K562 (cell line): Measurements from ENCODE around the gene AP1M1. TPM values are rescaled to one million over a fixed set of nuclear protein-coding genes. Genes with fewer than 3 reads are reported as not detected.

Source experiments
- ATAC-seq: fragments of 200-7000 bp; cut with Tn5 transposase; 3 replicates; pipeline ENCODE4 v1.9.1; 2020; ENCODE audit warnings: moderate library complexity
- BruUV-seq: library from RNA; stranded (reverse); fragments of 400-500 nt; replicated peaks from 2 replicates; lab custom pipeline; 2021; lab: Mats Ljungman, UMichigan
- CTCF ChIA-PET: fragments of 300-600 bp; formaldehyde crosslinking; extraction: SDS; loops from one replicate; lab custom pipeline; 2021; ENCODE audit warnings: low intra/inter-chr PET ratio; lab: Yijun Ruan, JAX
- POLR2A ChIA-PET: fragments of 300-600, 350-650 bp; sonication (Branson Sonifier 250); formaldehyde crosslinking; extraction: SDS; loops from one replicate; lab custom pipeline; 2021; ENCODE audit warnings: antibody characterized with exemption, inconsistent platforms; lab: Yijun Ruan, JAX
- DNase-seq, 4 experiments: peaks; one replicate each; pipeline versions ENCODE4 v3.0.0 to v3.0.0-alpha.2; 2011 to 2018; ENCODE audit warnings: low spot score in 3 of 4, mixed read lengths in 3 of 4; ENCODE audit errors: extremely low read depth in 1 of 4
- FAIRE-seq: peaks from 2 replicates; lab custom pipeline; 2011; peaks lifted over from hg19 to GRCh38; lab: Jason Lieb, UNC
- H2AFZ ChIP-seq: 2 replicates; pipeline ENCODE4 v1.6.0; 2011; ENCODE audit warnings: low read depth, low read length, control low read depth, inconsistent platforms
- H3K27ac ChIP-seq: fragments of 200-600 bp; 3 replicates; pipeline ENCODE4 v1.8.0; 2011; ENCODE audit warnings: low read depth, mild to moderate bottlenecking, control low read depth, inconsistent platforms, low read length, moderate library complexity, mixed read lengths; ENCODE audit errors: extremely low read depth
- H3K27me3 ChIP-seq, 2 experiments: fragments of 300-600 bp in 1 of 2; 2 replicates in 1 of 2; 3 replicates in 1 of 2; pipeline versions ENCODE4 v1.6.0 to v1.8.0; 2011; ENCODE audit warnings: inconsistent platforms in 2 of 2, low read length in 2 of 2, mild to moderate bottlenecking in 1 of 2, mixed read lengths in 1 of 2, moderate library complexity in 1 of 2; ENCODE audit not compliant: control insufficient read depth in 2 of 2, insufficient read depth in 2 of 2
- H3K36me3 ChIP-seq: fragments of 300-600 bp; 3 replicates; pipeline ENCODE4 v1.8.0; 2011; ENCODE audit warnings: mild to moderate bottlenecking, low read length, inconsistent platforms; ENCODE audit not compliant: control insufficient read depth, insufficient read depth
- H3K4me1 ChIP-seq, 2 experiments: fragments of 200-600 bp in 1 of 2; replicated peaks in 1 of 2; 2 replicates in 1 of 2; 3 replicates in 1 of 2; pipeline versions ENCODE4 v1.5.1 to v1.8.0; 2011; ENCODE audit warnings: inconsistent platforms in 2 of 2, low read length in 2 of 2, mild to moderate bottlenecking in 1 of 2, mixed read lengths in 1 of 2, moderate library complexity in 1 of 2; ENCODE audit not compliant: control insufficient read depth in 2 of 2, insufficient read depth in 2 of 2
- H3K4me2 ChIP-seq: 2 replicates; pipeline ENCODE4 v1.6.1; 2011; ENCODE audit warnings: low read length, control low read depth, inconsistent platforms, mixed read lengths; ENCODE audit not compliant: insufficient read depth
- H3K4me3 ChIP-seq: fragments of 200-600 bp; sonication (generic), shearing (Covaris generic); 2 replicates; pipeline ENCODE4 v1.5.1; 2016; ENCODE audit warnings: control low read depth, inconsistent platforms
- H3K79me2 ChIP-seq: fragments of 200-600 bp; 3 replicates; pipeline ENCODE4 v1.8.0; 2011; ENCODE audit warnings: low read length, inconsistent platforms; ENCODE audit not compliant: control insufficient read depth, insufficient read depth
- H3K9ac ChIP-seq, 2 experiments: 2 replicates each; pipeline versions ENCODE4 v1.6.0 to v1.6.1; 2011; ENCODE audit warnings: low read depth in 2 of 2, low read length in 2 of 2, control low read depth in 1 of 2, inconsistent platforms in 1 of 2, mild to moderate bottlenecking in 1 of 2, mixed read lengths in 1 of 2; ENCODE audit not compliant: insufficient read depth in 1 of 2
- H3K9me1 ChIP-seq: one replicate; pipeline ENCODE4 v1.6.0; 2011; ENCODE audit warnings: inconsistent platforms, mild to moderate bottlenecking, low read length, moderate library complexity; ENCODE audit not compliant: control insufficient read depth, insufficient read depth
- H3K9me3 ChIP-seq: replicated peaks from 2 replicates; pipeline ENCODE4 v1.5.1; 2011; ENCODE audit warnings: low read depth, low read length, inconsistent platforms; ENCODE audit not compliant: control insufficient read depth, insufficient read depth
- H4K20me1 ChIP-seq: replicated peaks from 2 replicates; pipeline ENCODE4 v1.6.1; 2011; ENCODE audit warnings: low read length, inconsistent platforms, mixed read lengths; ENCODE audit not compliant: control insufficient read depth, insufficient read depth
- BRD9 ChIP-seq: fragments of 450-650 bp; IDR thresholded peaks from 2 replicates; pipeline ENCODE4 v1.6.1; 2018; ENCODE audit warnings: low read depth; ENCODE audit not compliant: partially characterized antibody
- CBX3 ChIP-seq, 2 experiments: IDR thresholded peaks; 1 replicate in 1 of 2; 2 replicates in 1 of 2; pipeline ENCODE4 v1.6.1; 2012; ENCODE audit warnings: inconsistent platforms in 2 of 2, low read length in 2 of 2, borderline replicate concordance in 1 of 2, control low read depth in 1 of 2
- CHD4 ChIP-seq: fragments of 200-600 bp; sonication (generic); IDR thresholded peaks from 3 replicates; pipeline ENCODE4 v1.6.1; 2012; ENCODE audit warnings: low read depth, mild to moderate bottlenecking, mixed read lengths, low read length, inconsistent platforms; ENCODE audit not compliant: insufficient read depth, insufficient replicate concordance, poor library complexity, severe bottlenecking
- FOXA3 ChIP-seq, 2 experiments: fragments of 450-650 bp in 1 of 2; sonication (generic) in 1 of 2; formaldehyde crosslinking; IDR thresholded peaks in 1 of 2; conservative IDR thresholded peaks in 1 of 2; 2 replicates each; pipeline versions ENCODE4 v1.4.0 to v1.8.0; 2020 to 2022; ENCODE audit warnings: mild to moderate bottlenecking in 2 of 2, missing genetic modification reagents in 1 of 2
- FOXP1 ChIP-seq: sonication (generic); formaldehyde crosslinking; IDR thresholded peaks from 2 replicates; pipeline ENCODE4 v1.8.0; 2022; ENCODE audit warnings: mild to moderate bottlenecking, missing genetic modification reagents
- HCFC1 ChIP-seq: IDR thresholded peaks from 2 replicates; pipeline ENCODE4 v1.6.1; 2012; ENCODE audit warnings: low read depth, low read length, improper control_type of control experiment
- KLF10 ChIP-seq: fragments of 250-450 bp; sonication (Bioruptor Pico); IDR thresholded peaks from 2 replicates; pipeline ENCODE4 v1.6.1; 2021; ENCODE audit warnings: matching md5 sums
- NFE2L1 ChIP-seq: fragments of 450-650 bp; IDR thresholded peaks from 2 replicates; pipeline ENCODE4 v1.6.1; 2016; ENCODE audit warnings: missing genetic modification characterization, low read depth, mild to moderate bottlenecking, missing compliant biosample characterization, moderate library complexity, borderline replicate concordance
- PURB ChIP-seq: sonication (generic); formaldehyde crosslinking; IDR thresholded peaks from 2 replicates; pipeline ENCODE4 v1.9.0; 2021; ENCODE audit warnings: low read depth, mild to moderate bottlenecking, missing genetic modification reagents
- SAFB2 ChIP-seq: fragments of 200-400 bp; formaldehyde crosslinking; IDR thresholded peaks from 2 replicates; pipeline ENCODE4 v1.6.1; 2018; ENCODE audit warnings: borderline replicate concordance, low read length, low read depth, moderate library complexity; ENCODE audit not compliant: severe bottlenecking
- WGBS: fragments of 100-300 bp; shearing (Covaris generic); methylation state at CpG from one replicate; pipeline ENCODE4 v1.1.6; 2016; ENCODE audit warnings: low coverage, mixed read lengths; ENCODE audit not compliant: insufficient coverage; ENCODE audit errors: missing lambda C conversion rate; 5-methylcytosine and 5-hydroxymethylcytosine counted together
- in situ Hi-C: fragments of 300-500 bp; cut with MboI; formaldehyde crosslinking; loops from 4 replicates; pipeline ENCODE4 v1.15.0; 2018; ENCODE audit warnings: inconsistent platforms, mixed read lengths
- intact Hi-C: fragments of 100-400 bp; cut with micrococcal nuclease; formaldehyde crosslinking; loops from 2 replicates; pipeline ENCODE4 v1.14.2; 2022
- polyA plus RNA-seq, 8 experiments: library from polyadenylated mRNA; depleted of rRNA in 4 of 8; stranded (reverse) in 5 of 8; unstranded in 3 of 8; fragments of >200 nt; fragmentation: Nextera tagmentation in 2 of 8; fragmentation: Illumina TruSeq in 1 of 8; extraction: Ambion mirVana in 2 of 8; extraction: Trizol in 1 of 8; gene quantifications; 2 replicates each; pipeline versions ENCODE4 v1.2.1 to v1.2.3, GENCODE V29; 2011 to 2014; ENCODE audit warnings: inconsistent platforms in 1 of 8, missing spikeins in 1 of 8
- total RNA-seq, 7 experiments: library from RNA; depleted of rRNA in 6 of 7; stranded (reverse); fragments of >200 nt in 6 of 7; fragmentation: Illumina TruSeq in 2 of 7; extraction: Trizol in 2 of 7; gene quantifications; 2 replicates each; pipeline versions ENCODE4 v1.2.1 to v1.2.3, GENCODE V29; 2011 to 2021; ENCODE audit warnings: low replicate concordance in 1 of 7
- TF ChIP-seq, protein P1 (sequence below): sonication (generic); formaldehyde crosslinking; IDR thresholded peaks from 2 replicates; pipeline ENCODE4 v1.8.0; 2022; ENCODE audit warnings: mild to moderate bottlenecking, low read depth, missing genetic modification reagents
- TF ChIP-seq, protein P2 (sequence below): fragments of 450-650 bp; IDR thresholded peaks from 2 replicates; pipeline ENCODE4 v1.7.1; 2018; ENCODE audit warnings: mild to moderate bottlenecking, low read depth; ENCODE audit not compliant: partially characterized antibody
- TF ChIP-seq, protein P3 (sequence below): fragments of 250-450 bp; sonication (Bioruptor Pico); IDR thresholded peaks from 2 replicates; pipeline ENCODE4 v1.4.0; 2020; ENCODE audit warnings: mild to moderate bottlenecking, moderate library complexity, borderline replicate concordance
- TF ChIP-seq, protein P4 (sequence below): IDR thresholded peaks from 2 replicates; pipeline ENCODE4 v1.6.1; 2011; ENCODE audit not compliant: insufficient read length; ENCODE audit errors: extremely low read depth

Gene AP1M1
- total and polyA plus RNA-seq, 9 of the 15 experiments (the other 6 are each of a cell fraction or from before 2014, with no cell fraction given) = 0.87 to 56.2 (median 29.1) TPM

DNA sequence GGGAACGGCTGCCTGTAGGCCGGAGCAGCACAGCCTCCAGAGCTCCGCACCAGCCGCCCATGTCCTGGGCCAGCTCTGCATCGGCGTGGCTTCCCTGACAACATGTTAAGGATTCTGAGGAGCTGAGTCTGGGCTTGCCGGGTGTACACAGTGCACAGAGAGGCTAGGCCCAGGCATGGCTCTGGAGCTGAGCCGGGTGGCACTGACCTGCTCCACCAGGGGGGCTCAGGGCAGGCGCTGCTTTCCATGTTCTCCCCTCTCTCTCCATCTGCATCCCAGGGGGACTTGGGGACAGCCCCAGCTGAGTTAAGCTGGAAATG is 31.6 kb downstream of the AP1M1 start:
- Histone ChIP-seq H3K9me1 (peaks cover 4% of the 10 kb centered on the region), H3K27ac (no peak overlapping the region), H3K4me3 (no peak overlapping the region), H3K9ac (no peak overlapping the region), H2AFZ (no peak overlapping the region), H3K79me2 (no peaks in the 10 kb centered on the region), H3K4me2 (no peak overlapping the region), H3K9me3 (no peaks in the 10 kb centered on the region), H3K4me1 (peaks cover 0 to 15% of the 10 kb centered on the region in 2 experiments; a peak in 2 of 5 replicates), H4K20me1 (no peaks in the 10 kb centered on the region), H3K36me3 (peaks cover 35% of the 10 kb centered on the region; the same call in 2 of the 3 replicates), H3K27me3 (no peaks in the 10 kb centered on the region)
- intact Hi-C loops (no loop called here), in situ Hi-C loops (no loop called here)
- WGBS = 95% methylated on average over 6 of the region's 9 CpGs
- no peak for ATAC-seq
- CTCF ChIA-PET = no interaction called here
- FAIRE-seq = no peak
- POLR2A ChIA-PET = no interaction called here
- BruUV-seq = no TSS peak
- DNase-seq = no peak
- no peak for TF ChIP-seq HCFC1
- no peak for TF ChIP-seq KLF10 (CRISPR knock-in tag)
- TF ChIP-seq, protein P1, sequence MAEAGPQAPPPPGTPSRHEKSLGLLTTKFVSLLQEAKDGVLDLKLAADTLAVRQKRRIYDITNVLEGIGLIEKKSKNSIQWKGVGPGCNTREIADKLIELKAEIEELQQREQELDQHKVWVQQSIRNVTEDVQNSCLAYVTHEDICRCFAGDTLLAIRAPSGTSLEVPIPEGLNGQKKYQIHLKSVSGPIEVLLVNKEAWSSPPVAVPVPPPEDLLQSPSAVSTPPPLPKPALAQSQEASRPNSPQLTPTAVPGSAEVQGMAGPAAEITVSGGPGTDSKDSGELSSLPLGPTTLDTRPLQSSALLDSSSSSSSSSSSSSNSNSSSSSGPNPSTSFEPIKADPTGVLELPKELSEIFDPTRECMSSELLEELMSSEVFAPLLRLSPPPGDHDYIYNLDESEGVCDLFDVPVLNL (CRISPR knock-in tag) = no peak
- no peak for TF ChIP-seq SAFB2
- TF ChIP-seq PURB (CRISPR knock-in tag) = no peak
- no peak for TF ChIP-seq BRD9
- TF ChIP-seq FOXP1 (CRISPR knock-in tag) = no peak
- TF ChIP-seq CHD4 = no peak
- TF ChIP-seq NFE2L1 (tag) = no peak
- no peak for TF ChIP-seq CBX3 (IDR thresholded peaks at IDR 0.05; ENCODE audit: borderline replicate concordance in 1 of 2, low read length in 2 of 2)
- no peak for TF ChIP-seq FOXA3 (CRISPR knock-in tag; conservative IDR thresholded peaks at IDR 0.05 in 1 of 2, IDR thresholded peaks at IDR 0.05 in 1 of 2)
- TF ChIP-seq, protein P2, sequence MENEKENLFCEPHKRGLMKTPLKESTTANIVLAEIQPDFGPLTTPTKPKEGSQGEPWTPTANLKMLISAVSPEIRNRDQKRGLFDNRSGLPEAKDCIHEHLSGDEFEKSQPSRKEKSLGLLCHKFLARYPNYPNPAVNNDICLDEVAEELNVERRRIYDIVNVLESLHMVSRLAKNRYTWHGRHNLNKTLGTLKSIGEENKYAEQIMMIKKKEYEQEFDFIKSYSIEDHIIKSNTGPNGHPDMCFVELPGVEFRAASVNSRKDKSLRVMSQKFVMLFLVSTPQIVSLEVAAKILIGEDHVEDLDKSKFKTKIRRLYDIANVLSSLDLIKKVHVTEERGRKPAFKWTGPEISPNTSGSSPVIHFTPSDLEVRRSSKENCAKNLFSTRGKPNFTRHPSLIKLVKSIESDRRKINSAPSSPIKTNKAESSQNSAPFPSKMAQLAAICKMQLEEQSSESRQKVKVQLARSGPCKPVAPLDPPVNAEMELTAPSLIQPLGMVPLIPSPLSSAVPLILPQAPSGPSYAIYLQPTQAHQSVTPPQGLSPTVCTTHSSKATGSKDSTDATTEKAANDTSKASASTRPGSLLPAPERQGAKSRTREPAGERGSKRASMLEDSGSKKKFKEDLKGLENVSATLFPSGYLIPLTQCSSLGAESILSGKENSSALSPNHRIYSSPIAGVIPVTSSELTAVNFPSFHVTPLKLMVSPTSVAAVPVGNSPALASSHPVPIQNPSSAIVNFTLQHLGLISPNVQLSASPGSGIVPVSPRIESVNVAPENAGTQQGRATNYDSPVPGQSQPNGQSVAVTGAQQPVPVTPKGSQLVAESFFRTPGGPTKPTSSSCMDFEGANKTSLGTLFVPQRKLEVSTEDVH = no peak
- TF ChIP-seq, protein P3, sequence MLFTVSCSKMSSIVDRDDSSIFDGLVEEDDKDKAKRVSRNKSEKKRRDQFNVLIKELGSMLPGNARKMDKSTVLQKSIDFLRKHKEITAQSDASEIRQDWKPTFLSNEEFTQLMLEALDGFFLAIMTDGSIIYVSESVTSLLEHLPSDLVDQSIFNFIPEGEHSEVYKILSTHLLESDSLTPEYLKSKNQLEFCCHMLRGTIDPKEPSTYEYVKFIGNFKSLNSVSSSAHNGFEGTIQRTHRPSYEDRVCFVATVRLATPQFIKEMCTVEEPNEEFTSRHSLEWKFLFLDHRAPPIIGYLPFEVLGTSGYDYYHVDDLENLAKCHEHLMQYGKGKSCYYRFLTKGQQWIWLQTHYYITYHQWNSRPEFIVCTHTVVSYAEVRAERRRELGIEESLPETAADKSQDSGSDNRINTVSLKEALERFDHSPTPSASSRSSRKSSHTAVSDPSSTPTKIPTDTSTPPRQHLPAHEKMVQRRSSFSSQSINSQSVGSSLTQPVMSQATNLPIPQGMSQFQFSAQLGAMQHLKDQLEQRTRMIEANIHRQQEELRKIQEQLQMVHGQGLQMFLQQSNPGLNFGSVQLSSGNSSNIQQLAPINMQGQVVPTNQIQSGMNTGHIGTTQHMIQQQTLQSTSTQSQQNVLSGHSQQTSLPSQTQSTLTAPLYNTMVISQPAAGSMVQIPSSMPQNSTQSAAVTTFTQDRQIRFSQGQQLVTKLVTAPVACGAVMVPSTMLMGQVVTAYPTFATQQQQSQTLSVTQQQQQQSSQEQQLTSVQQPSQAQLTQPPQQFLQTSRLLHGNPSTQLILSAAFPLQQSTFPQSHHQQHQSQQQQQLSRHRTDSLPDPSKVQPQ (CRISPR knock-in tag) = no peak
- TF ChIP-seq, protein P4, sequence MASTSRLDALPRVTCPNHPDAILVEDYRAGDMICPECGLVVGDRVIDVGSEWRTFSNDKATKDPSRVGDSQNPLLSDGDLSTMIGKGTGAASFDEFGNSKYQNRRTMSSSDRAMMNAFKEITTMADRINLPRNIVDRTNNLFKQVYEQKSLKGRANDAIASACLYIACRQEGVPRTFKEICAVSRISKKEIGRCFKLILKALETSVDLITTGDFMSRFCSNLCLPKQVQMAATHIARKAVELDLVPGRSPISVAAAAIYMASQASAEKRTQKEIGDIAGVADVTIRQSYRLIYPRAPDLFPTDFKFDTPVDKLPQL = no peak
